ENCODE results near the gene TRAPPC2.
A peak's percentile ranks its signal among the peaks of the same experiment; 100 is the strongest.

Gene TRAPPC2

GRCh38 chrX:13755254-13755653, 20.8 kb upstream of the TRAPPC2 start:
- peak overlapping the region; percentile 11; the same call in 1 of the 2 replicates for H3K4me2 ChIP-seq (ENCODE audit: low read length)

DNA sequence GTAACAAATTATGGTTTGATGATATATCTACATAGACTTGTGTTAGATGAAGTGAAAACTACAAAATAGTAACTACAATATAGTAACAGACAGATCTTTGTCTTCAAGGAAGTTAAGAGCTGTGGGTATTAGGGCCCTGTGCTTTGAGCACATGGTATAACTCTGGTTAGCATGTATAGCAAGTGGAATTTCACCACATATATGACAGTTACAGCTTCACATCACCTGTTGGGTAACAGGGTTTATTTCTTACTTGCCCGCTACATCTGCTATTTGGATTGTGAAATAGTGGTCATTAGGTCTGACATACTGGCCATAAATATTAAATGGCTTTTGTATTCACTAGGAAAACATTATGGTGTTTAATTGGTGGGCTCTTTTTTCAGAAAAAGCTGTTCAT, 20.3 kb upstream of the TRAPPC2 start:
- Histone ChIP-seq H3K36me3 (ENCODE audit: control insufficient read depth, low read length) (peaks cover 81% of the 10 kb centered on the region), H3K27me3 (ENCODE audit: control insufficient read depth, low read length) (no peaks in the 10 kb centered on the region), H3F3A (ENCODE audit: control insufficient read depth, insufficient read depth) (peaks cover 20% of the 10 kb centered on the region), H3K27ac (ENCODE audit: low read depth, low read length) (peak overlapping the region; percentile 30; the same call in 1 of the 2 replicates), H4K20me1 (ENCODE audit: control insufficient read depth, insufficient read depth, low read depth, low read length) (no peaks in the 10 kb centered on the region), H3K9me2 (replicated peaks; ENCODE audit: control insufficient read depth, low read length) (no peaks in the 10 kb centered on the region), H3K9me3 (ENCODE audit: control insufficient read depth, insufficient read depth, low read length) (no peaks in the 10 kb centered on the region), H3K79me2 (ENCODE audit: control insufficient read depth, low read length) (peaks cover 12% of the 10 kb centered on the region), H3K4me3 (ENCODE audit: low read length) (no peak overlapping the region), H3K4me2 (ENCODE audit: low read length) (peak overlapping the region; percentile 11; the same call in 1 of the 2 replicates), H3K4me1 (ENCODE audit: control insufficient read depth, low read length) (peaks cover 62% of the 10 kb centered on the region)
- TF ChIP-seq CTCF (IDR thresholded peaks at IDR 0.05; ENCODE audit: low read depth, low read length, poor library complexity, severe bottlenecking) (no peak), EZH2phosphoT487 (IDR thresholded peaks at IDR 0.05; ENCODE audit: borderline replicate concordance, low read length) (no peak)

More at GRCh38 chrX:13755254-13755653, 20.8 kb upstream of the TRAPPC2 start:
- TF ChIP-seq EZH2phosphoT487 (IDR thresholded peaks at IDR 0.05; ENCODE audit: borderline replicate concordance, low read length) (no peak), CTCF (IDR thresholded peaks at IDR 0.05; ENCODE audit: low read depth, low read length, poor library complexity, severe bottlenecking) (no peak)
- Histone ChIP-seq H3K27ac (ENCODE audit: low read depth, low read length) (peak overlapping the region; percentile 30; the same call in 1 of the 2 replicates), H3F3A (ENCODE audit: control insufficient read depth, insufficient read depth) (peaks cover 20% of the 10 kb centered on the region), H3K9me2 (replicated peaks; ENCODE audit: control insufficient read depth, low read length) (no peaks in the 10 kb centered on the region), H3K9me3 (ENCODE audit: control insufficient read depth, insufficient read depth, low read length) (no peaks in the 10 kb centered on the region), H3K36me3 (ENCODE audit: control insufficient read depth, low read length) (peaks cover 81% of the 10 kb centered on the region), H4K20me1 (ENCODE audit: control insufficient read depth, insufficient read depth, low read depth, low read length) (no peaks in the 10 kb centered on the region), H3K4me3 (ENCODE audit: low read length) (no peak overlapping the region), H3K27me3 (ENCODE audit: control insufficient read depth, low read length) (no peaks in the 10 kb centered on the region), H3K79me2 (ENCODE audit: control insufficient read depth, low read length) (peaks cover 10% of the 10 kb centered on the region), H3K4me1 (ENCODE audit: control insufficient read depth, low read length) (peaks cover 65% of the 10 kb centered on the region)

GRCh38 chrX:13752646-13753045, 18.2 kb upstream of the TRAPPC2 start:
- no peaks in the 10 kb centered on the region for H3K9me3 ChIP-seq (ENCODE audit: control insufficient read depth, insufficient read depth, low read length)
- TF ChIP-seq CTCF (IDR thresholded peaks at IDR 0.05; ENCODE audit: low read depth, low read length, poor library complexity, severe bottlenecking) = no peak
- TF ChIP-seq EZH2phosphoT487 (IDR thresholded peaks at IDR 0.05; ENCODE audit: borderline replicate concordance, low read length) = no peak
- no peak overlapping the region for H3K4me2 ChIP-seq (ENCODE audit: low read length)
- peaks cover 14% of the 10 kb centered on the region for H3K79me2 ChIP-seq (ENCODE audit: control insufficient read depth, low read length)
- no peaks in the 10 kb centered on the region for H3K27me3 ChIP-seq (ENCODE audit: control insufficient read depth, low read length)
- peaks cover 40% of the 10 kb centered on the region for H3K4me1 ChIP-seq (ENCODE audit: control insufficient read depth, low read length)
- H3K36me3 ChIP-seq (ENCODE audit: control insufficient read depth, low read length) = peaks cover 75% of the 10 kb centered on the region
- peaks cover 5% of the 10 kb centered on the region; the same call in 1 of the 2 replicates for H3F3A ChIP-seq (ENCODE audit: control insufficient read depth, insufficient read depth)
- 0 out of 2 replicates have a peak overlapping the region, but pooled peaks have one; percentile 6 for H3K27ac ChIP-seq (ENCODE audit: low read depth, low read length)
- H3K4me3 ChIP-seq (ENCODE audit: low read length) = no peak overlapping the region
- no peaks in the 10 kb centered on the region for H4K20me1 ChIP-seq (ENCODE audit: control insufficient read depth, insufficient read depth, low read depth, low read length)
- no peaks in the 10 kb centered on the region for H3K9me2 ChIP-seq (replicated peaks; ENCODE audit: control insufficient read depth, low read length)

Measured in DOHH2 (cell line).